ENCODE measurements around the gene TMA7B. TPM values are rescaled to one million over a fixed set of nuclear protein-coding genes. Genes with fewer than 3 reads are reported as not detected.

Gene TMA7B
- total RNA-seq, 4 donors from 2014 or later, result not detected

GRCh38 chr22:39970742-39971141, 10.5 kb downstream of the TMA7B start:
- Histone ChIP-seq H3K27me3 (no peaks in the 10 kb centered on the region), H3K9me3 (no peaks in the 10 kb centered on the region), H3K36me3 (no peaks in the 10 kb centered on the region), H3K4me3 (no peak overlapping the region), H3K4me1 (peaks cover 0 to 75% (median 28%) of the 10 kb centered on the region in 4 donors), H3K27ac (peak overlapping the region; percentile 22 to 90 (median 84))
- WGBS, 2 donors, result 65 to 75% methylated on average over 8 to 10 of the region's 10 CpGs
- TF ChIP-seq EP300 (IDR thresholded peaks at IDR 0.05), result no peak
- TF ChIP-seq CTCF (IDR thresholded peaks at IDR 0.05), result no peak
- no peak for TF ChIP-seq POLR2A (IDR thresholded peaks at IDR 0.05)
- no peak for DNase-seq (ENCODE audit: low spot score in 2 of 2)

DNA sequence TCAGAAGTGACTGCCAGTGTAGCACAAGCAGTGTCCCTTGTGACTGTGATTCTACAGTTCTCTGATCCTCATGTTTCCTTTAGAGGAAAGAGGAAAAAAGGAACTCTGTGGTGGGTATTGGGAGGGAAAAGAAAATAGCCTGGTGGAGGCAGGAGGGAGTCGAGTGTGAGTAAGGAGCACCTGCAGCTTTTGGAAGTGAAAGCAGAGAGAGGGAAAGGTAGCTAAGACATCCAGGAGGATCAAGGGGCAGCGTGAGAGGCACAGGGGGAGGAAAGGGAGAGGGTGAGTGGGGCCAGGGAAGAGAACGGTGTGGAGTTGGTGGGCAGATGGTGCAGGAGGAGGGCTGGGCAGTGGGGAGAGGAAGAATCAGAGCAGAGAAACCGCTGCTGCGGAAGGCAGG, 12.4 kb downstream of the TMA7B start:
- Histone ChIP-seq H3K27ac (peak overlapping the region in 1 of 4 donors; percentile 90), H3K9me3 (no peaks in the 10 kb centered on the region), H3K36me3 (no peaks in the 10 kb centered on the region), H3K4me3 (no peak overlapping the region), H3K4me1 (peaks cover 0 to 59% (median 16%) of the 10 kb centered on the region in 4 donors), H3K27me3 (no peaks in the 10 kb centered on the region)
- WGBS, 2 donors, result 58 to 67% methylated on average over 5 of the region's 5 CpGs
- no peak for DNase-seq (ENCODE audit: low spot score in 2 of 2)
- no peak for TF ChIP-seq CTCF (IDR thresholded peaks at IDR 0.05)
- no peak for TF ChIP-seq POLR2A (IDR thresholded peaks at IDR 0.05)
- no peak for TF ChIP-seq EP300 (IDR thresholded peaks at IDR 0.05)

GRCh38 chr22:39973656-39974055, 13.5 kb downstream of the TMA7B start:
- H3K27me3 ChIP-seq, result no peaks in the 10 kb centered on the region
- DNase-seq (ENCODE audit: low spot score in 2 of 2), result no peak
- no peak overlapping the region for H3K4me3 ChIP-seq
- H3K9me3 ChIP-seq, result no peaks in the 10 kb centered on the region
- H3K36me3 ChIP-seq, result no peaks in the 10 kb centered on the region
- 85 to 87% methylated on average over 3 to 5 of the region's 5 CpGs for WGBS, 2 donors
- peaks cover 0 to 48% (median 7%) of the 10 kb centered on the region in 4 donors for H3K4me1 ChIP-seq
- no peak for TF ChIP-seq POLR2A (IDR thresholded peaks at IDR 0.05)
- no peak for TF ChIP-seq CTCF (IDR thresholded peaks at IDR 0.05)
- peak overlapping the region in 1 of 4 donors; percentile 90 for H3K27ac ChIP-seq

DNA sequence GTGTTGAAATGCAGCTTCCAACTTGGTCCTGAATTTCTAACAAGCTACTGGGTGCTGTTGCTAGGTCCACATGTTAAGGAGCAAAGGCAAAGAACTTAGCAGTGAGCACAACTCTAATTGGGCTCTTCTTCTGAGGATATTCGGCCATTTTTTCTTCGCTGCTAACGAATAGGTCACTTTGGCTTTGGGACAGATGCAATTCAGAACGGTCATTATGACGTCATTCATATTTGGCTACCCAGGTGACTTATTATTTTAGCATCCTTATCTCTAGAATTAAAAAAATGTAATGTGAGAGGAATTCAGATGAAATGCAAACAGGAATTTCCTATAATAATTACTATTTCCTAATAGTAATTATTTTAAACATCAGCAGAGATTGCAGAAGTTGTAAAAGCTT, 13.9 kb downstream of the TMA7B start:
- Histone ChIP-seq H3K9me3 (no peaks in the 10 kb centered on the region), H3K4me1 (peaks cover 0 to 44% (median 5%) of the 10 kb centered on the region in 4 donors), H3K27me3 (no peaks in the 10 kb centered on the region), H3K4me3 (no peak overlapping the region), H3K27ac (no peak overlapping the region), H3K36me3 (no peaks in the 10 kb centered on the region)
- WGBS, 2 donors, result 81 to 84% methylated on average over 5 of the region's 5 CpGs
- TF ChIP-seq EP300 (IDR thresholded peaks at IDR 0.05) (no peak), CTCF (IDR thresholded peaks at IDR 0.05) (no peak), POLR2A (IDR thresholded peaks at IDR 0.05) (no peak)
- DNase-seq (ENCODE audit: low spot score in 2 of 2), result no peak

- Histone ChIP-seq H3K36me3 (no peaks in the 10 kb centered on the region), H3K27ac (no peak overlapping the region), H3K4me3 (no peak overlapping the region), H3K27me3 (no peaks in the 10 kb centered on the region), H3K4me1 (no peaks in the 10 kb centered on the region), H3K9me3 (no peaks in the 10 kb centered on the region)
- 76 to 77% methylated on average over 6 of the region's 6 CpGs for WGBS, 2 donors
- TF ChIP-seq EP300 (IDR thresholded peaks at IDR 0.05), result no peak
- TF ChIP-seq CTCF (IDR thresholded peaks at IDR 0.05), result no peak
- TF ChIP-seq POLR2A (IDR thresholded peaks at IDR 0.05), result no peak
- no peak for DNase-seq (ENCODE audit: low spot score in 2 of 2)
Observed at GRCh38 chr22:39979048-39979447, 18.9 kb downstream of the TMA7B start.

Measured in tibial nerve (tissue), 4 donors.